ENCODE results near the gene NSFL1C. TPM values are rescaled to one million over a fixed set of nuclear protein-coding genes. Genes with fewer than 3 reads are reported as not detected.

The NSFL1C gene
- total and polyA plus RNA-seq, 9 of the 15 experiments (the other 6 are each of a cell fraction or from before 2014, with no cell fraction given) = 20.8 to 119 (median 47.0) TPM

DNA sequence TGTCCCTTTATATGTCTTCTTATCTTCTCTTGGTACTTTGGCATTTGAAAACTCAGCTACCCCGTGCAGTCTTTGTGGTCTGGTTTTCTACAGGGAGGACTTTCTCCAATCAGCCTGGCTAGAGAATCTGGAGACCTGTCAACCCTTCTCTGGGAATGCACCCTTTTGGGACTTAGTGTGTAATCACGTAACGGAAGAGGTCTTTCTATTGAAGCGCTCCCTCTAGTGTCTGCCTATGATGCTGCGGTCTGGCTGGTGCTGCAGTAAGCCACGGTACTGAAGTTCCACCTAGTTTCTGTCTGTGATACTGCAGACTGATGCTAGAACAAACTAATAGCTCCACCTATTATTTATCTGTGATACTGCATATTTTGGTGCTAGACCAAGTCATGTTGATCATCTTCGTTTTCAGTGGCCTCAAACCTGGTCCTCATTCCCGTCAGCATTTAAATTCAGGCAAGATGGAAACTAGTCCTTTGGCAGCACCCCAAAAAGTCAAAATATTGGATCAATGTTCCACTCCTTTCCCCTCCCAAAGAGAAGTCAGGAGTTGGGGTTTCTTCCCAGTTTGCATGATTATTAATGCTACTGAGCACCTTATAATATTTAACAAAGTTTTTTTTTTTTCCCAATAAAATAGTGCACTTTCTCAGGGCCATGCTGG is 37.0 kb upstream of the NSFL1C start (continued):
- TF ChIP-seq CBFB (CRISPR knock-in tag; IDR thresholded peaks at IDR 0.05) (no peak), ZNF785 (CRISPR knock-in tag; IDR thresholded peaks at IDR 0.05) (no peak), SMC3 (conservative IDR thresholded peaks at IDR 0.05; ENCODE audit: insufficient read depth, low read depth, low read length) (peak; percentile 81), SAFB2 (IDR thresholded peaks at IDR 0.05; ENCODE audit: borderline replicate concordance, low read depth, low read length, severe bottlenecking) (no peak), NR4A1 (CRISPR knock-in tag; IDR thresholded peaks at IDR 0.05) (no peak), NR4A1 (tag; IDR thresholded peaks at IDR 0.05) (no peak), ZBTB1 (CRISPR knock-in tag; IDR thresholded peaks at IDR 0.05; ENCODE audit: borderline replicate concordance, low read depth) (no peak), FOXP1 (CRISPR knock-in tag; IDR thresholded peaks at IDR 0.05) (no peak), FIP1L1 (IDR thresholded peaks at IDR 0.05; ENCODE audit: low read depth, low read length, poor library complexity, severe bottlenecking) (no peak), HLTF (IDR thresholded peaks at IDR 0.05) (no peak), SRSF1 (IDR thresholded peaks at IDR 0.05; ENCODE audit: low read depth, low read length) (no peak), ZEB2 (IDR thresholded peaks at IDR 0.05) (no peak), MAFK (IDR thresholded peaks at IDR 0.05; ENCODE audit: low read length) (0 out of 2 replicates have a peak, but pooled peaks have one; percentile 5), SP1 (CRISPR knock-in tag; IDR thresholded peaks at IDR 0.05) (0 out of 2 replicates have a peak, but pooled peaks have one; percentile 33), SMAD1 (IDR thresholded peaks at IDR 0.05; ENCODE audit: low read depth, low read length, partially characterized antibody) (no peak), ETV5 (CRISPR knock-in tag; IDR thresholded peaks at IDR 0.05; ENCODE audit: low read depth) (no peak), ZBTB7A (IDR thresholded peaks at IDR 0.05; ENCODE audit: borderline replicate concordance, control insufficient read depth, low read depth, low read length) (no peak), ARID2 (IDR thresholded peaks at IDR 0.05) (peak; percentile 71; the same call in 1 of the 2 replicates), POLR2H (tag; IDR thresholded peaks at IDR 0.05; ENCODE audit: low read depth) (no peak), PHF20 (IDR thresholded peaks at IDR 0.05; ENCODE audit: partially characterized antibody) (no peak), POLR2A (conservative IDR thresholded peaks at IDR 0.05) (no peak)
- TF ChIP-seq, protein P1, sequence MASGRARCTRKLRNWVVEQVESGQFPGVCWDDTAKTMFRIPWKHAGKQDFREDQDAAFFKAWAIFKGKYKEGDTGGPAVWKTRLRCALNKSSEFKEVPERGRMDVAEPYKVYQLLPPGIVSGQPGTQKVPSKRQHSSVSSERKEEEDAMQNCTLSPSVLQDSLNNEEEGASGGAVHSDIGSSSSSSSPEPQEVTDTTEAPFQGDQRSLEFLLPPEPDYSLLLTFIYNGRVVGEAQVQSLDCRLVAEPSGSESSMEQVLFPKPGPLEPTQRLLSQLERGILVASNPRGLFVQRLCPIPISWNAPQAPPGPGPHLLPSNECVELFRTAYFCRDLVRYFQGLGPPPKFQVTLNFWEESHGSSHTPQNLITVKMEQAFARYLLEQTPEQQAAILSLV (tag; IDR thresholded peaks at IDR 0.05) = no peak
- TF ChIP-seq, protein P2, sequence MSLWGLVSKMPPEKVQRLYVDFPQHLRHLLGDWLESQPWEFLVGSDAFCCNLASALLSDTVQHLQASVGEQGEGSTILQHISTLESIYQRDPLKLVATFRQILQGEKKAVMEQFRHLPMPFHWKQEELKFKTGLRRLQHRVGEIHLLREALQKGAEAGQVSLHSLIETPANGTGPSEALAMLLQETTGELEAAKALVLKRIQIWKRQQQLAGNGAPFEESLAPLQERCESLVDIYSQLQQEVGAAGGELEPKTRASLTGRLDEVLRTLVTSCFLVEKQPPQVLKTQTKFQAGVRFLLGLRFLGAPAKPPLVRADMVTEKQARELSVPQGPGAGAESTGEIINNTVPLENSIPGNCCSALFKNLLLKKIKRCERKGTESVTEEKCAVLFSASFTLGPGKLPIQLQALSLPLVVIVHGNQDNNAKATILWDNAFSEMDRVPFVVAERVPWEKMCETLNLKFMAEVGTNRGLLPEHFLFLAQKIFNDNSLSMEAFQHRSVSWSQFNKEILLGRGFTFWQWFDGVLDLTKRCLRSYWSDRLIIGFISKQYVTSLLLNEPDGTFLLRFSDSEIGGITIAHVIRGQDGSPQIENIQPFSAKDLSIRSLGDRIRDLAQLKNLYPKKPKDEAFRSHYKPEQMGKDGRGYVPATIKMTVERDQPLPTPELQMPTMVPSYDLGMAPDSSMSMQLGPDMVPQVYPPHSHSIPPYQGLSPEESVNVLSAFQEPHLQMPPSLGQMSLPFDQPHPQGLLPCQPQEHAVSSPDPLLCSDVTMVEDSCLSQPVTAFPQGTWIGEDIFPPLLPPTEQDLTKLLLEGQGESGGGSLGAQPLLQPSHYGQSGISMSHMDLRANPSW (CRISPR knock-in tag; IDR thresholded peaks at IDR 0.05) = no peak
- TF ChIP-seq, protein P3, sequence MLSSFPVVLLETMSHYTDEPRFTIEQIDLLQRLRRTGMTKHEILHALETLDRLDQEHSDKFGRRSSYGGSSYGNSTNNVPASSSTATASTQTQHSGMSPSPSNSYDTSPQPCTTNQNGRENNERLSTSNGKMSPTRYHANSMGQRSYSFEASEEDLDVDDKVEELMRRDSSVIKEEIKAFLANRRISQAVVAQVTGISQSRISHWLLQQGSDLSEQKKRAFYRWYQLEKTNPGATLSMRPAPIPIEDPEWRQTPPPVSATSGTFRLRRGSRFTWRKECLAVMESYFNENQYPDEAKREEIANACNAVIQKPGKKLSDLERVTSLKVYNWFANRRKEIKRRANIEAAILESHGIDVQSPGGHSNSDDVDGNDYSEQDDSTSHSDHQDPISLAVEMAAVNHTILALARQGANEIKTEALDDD (IDR thresholded peaks at IDR 0.05) = no peak
- TF ChIP-seq, protein P4, sequence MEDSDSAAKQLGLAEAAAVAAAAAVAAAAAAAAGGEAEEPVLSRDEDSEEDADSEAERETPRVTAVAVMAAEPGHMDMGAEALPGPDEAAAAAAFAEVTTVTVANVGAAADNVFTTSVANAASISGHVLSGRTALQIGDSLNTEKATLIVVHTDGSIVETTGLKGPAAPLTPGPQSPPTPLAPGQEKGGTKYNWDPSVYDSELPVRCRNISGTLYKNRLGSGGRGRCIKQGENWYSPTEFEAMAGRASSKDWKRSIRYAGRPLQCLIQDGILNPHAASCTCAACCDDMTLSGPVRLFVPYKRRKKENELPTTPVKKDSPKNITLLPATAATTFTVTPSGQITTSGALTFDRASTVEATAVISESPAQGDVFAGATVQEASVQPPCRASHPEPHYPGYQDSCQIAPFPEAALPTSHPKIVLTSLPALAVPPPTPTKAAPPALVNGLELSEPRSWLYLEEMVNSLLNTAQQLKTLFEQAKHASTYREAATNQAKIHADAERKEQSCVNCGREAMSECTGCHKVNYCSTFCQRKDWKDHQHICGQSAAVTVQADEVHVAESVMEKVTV (CRISPR knock-in tag; IDR thresholded peaks at IDR 0.05) = peak; percentile 94
